Suprapubic skin (tissue), 3 donors: ENCODE measurements around the gene MTMR6.

Source experiments
- CTCF ChIP-seq, 2 donors: fragments of 200-600 bp in 1 of 2; fragments of 450-650 bp in 1 of 2; sonication (generic) in 1 of 2; IDR thresholded peaks; one replicate each; pipeline ENCODE4 v1.5.1; 2016 to 2019; ENCODE audit warnings: antibody characterized with exemption in 2 of 2, mild to moderate bottlenecking in 1 of 2, moderate library complexity in 1 of 2
- EP300 ChIP-seq: sonication (generic); formaldehyde crosslinking; IDR thresholded peaks from one replicate; pipeline ENCODE4 v1.6.1; 2017; ENCODE audit warnings: antibody characterized with exemption
- POLR2A ChIP-seq, 2 donors: fragments of 450-650 bp; IDR thresholded peaks; one replicate each; pipeline ENCODE4 v1.6.1; 2017; ENCODE audit warnings: antibody characterized with exemption in 2 of 2, mild to moderate bottlenecking in 2 of 2, moderate library complexity in 2 of 2

- TF ChIP-seq CTCF (IDR thresholded peaks at IDR 0.05): no peak
- TF ChIP-seq POLR2A (IDR thresholded peaks at IDR 0.05): no peak
- no peak for TF ChIP-seq EP300
These were observed 90.3 kb downstream of the MTMR6 start for GRCh38 chr13:25196971-25197370.
